ENCODE measurements around the gene CTH.
"Not testable (repeated sequence)": the region's sequence is repeated elsewhere in the genome, so short reads cannot be mapped to it uniquely, and the experiment has no call there.

CTH gene

DNA sequence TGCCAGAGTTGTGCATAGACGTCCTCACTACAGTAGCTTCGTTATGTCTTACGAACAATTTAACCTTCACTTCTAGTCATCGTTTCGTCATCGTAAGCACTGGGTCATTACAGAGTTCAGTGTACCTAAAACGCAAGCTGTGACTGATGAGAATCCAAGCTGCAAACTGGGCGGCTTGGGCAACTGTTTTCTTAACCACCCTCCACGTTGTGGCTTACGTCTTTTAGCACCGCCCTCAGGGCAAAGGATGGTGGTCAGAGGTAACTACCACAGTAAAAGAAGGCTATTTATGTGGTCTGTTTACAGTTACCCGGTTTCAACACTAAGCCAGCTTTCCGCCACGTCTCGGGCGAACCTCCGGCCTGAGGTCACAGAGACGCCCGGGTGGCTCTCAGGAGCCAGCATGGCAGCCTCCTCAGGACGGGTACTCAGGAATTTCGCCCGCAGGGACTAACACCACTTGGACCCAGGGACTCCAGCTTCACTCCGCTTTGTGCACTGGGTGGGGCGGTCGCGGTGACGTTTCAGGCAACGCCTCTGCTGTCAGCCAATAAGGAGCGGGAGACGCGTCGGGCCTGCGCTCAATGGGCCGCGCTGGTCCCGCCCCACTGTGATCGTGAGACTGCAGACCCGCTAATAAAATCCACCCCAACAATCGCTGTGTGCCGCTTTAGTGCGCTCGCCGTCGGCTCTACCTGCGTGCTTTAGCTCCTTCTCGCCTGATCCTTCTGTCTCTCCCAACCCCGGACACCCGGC lies at the start of gene CTH:
Gene CTH, plus strand, starts transcription at position 665 of the 756 bp plus-strand sequence. CDS start 148 bp downstream, outside the sequence.
- peak; percentile 97 for DNase-seq (ENCODE audit: low read depth)

DNA sequence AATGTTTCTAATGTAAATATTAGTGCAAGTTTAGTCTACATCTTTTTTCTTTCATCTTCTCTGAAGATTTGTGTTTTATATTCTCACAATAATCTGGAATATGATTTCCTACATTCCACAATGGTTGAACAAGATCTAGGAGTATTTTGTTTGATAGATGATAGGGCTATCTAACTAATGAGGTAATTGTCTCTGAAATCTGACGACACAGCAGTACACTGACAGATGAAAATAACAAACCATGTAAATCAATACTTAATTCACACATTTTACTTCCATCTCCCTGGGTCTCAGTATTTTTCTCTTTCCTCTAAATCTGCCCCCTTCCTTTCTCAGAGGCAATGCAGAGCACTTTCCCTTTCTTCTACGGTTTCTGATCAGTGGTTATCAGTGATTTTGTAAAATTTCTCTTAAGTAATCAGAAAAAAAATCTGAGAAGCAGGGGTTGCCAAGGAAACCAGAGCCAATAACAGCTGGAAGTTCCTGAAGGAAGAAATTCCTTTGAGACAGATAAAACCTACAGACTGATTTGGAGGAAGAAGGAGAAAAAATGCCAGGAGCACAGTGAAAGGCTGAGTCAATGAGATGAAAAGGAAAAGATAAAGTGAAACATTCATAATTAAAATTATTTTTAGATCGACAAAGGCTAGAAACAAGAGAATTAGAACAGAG lies 49.2 kb upstream of the CTH start:
- peak; percentile 33 for DNase-seq (ENCODE audit: low read depth)

DNA sequence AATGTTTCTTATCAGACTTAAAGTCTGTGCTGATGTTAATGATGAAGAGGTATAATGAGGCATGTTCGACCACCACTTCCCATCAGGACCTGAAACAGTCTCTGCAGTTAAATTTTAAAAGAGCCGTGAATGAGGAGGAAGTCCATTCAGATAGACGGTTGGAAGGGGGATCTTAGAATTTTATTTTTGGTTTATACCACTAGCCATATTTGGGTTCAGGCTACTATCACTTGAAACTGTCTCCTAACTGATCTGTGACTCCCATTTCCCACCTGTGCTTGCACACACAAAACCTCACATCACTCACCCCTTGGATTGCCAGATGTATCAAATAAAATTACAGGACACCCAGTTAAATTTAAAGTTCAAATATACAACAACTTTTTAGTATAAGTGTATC lies 46.6 kb upstream of the CTH start:
- no peak for DNase-seq (ENCODE audit: low read depth)

GRCh38 chr1:70366425-70366952 lies 44.6 kb upstream of the CTH start:
- DNase-seq (ENCODE audit: low read depth) = not testable (repeated sequence)

DNA sequence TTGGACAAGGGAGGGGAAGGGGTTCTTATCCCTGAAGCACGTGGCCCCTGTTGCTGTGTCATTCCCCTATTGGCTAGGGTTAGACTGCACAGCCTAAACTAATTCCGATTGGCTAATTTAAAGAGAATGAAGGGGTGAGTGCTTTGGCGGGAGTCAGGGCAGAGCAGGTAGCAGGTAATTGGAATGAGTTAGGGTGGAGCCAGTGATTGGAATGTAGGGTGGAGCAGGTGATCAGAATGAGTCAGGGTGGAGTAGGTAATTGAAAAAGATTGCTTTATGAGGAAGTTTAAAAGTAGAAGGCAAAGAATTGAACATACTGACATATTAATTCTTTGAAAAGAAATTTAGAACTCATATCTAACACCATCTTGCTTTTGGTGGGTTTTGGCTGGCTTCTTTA lies 44.1 kb upstream of the CTH start:
- DNase-seq (ENCODE audit: low read depth) = not testable (repeated sequence)

- not testable (repeated sequence) for DNase-seq (ENCODE audit: low read depth)
Observed at GRCh38 chr1:70367397-70367796, 43.7 kb upstream of the CTH start.

DNA sequence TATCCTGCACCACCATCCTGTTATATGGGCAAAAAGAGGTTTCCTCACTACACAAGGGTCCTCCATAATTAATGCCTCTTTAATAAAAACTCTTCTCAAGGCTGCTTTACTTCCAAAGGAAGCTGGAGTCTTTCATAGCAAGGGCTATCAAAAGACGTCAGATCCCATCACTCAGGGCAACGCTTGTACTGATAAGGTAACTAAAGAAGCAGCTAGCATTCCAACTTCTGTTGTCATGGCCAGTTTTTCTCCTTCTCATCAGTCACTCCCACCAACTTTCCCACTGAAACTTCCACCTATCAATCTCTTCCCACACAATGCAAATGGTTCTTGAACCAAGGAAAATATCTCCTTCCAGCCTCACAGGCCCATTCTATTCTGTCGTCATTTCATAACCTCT lies 39.5 kb upstream of the CTH start:
- not testable (repeated sequence) for DNase-seq (ENCODE audit: low read depth)

- no peak for DNase-seq (ENCODE audit: low read depth)
Observed at GRCh38 chr1:70372426-70372825, 38.6 kb upstream of the CTH start.

GRCh38 chr1:70373580-70373979 lies 37.5 kb upstream of the CTH start:
- not testable (repeated sequence) for DNase-seq (ENCODE audit: low read depth)

DNA sequence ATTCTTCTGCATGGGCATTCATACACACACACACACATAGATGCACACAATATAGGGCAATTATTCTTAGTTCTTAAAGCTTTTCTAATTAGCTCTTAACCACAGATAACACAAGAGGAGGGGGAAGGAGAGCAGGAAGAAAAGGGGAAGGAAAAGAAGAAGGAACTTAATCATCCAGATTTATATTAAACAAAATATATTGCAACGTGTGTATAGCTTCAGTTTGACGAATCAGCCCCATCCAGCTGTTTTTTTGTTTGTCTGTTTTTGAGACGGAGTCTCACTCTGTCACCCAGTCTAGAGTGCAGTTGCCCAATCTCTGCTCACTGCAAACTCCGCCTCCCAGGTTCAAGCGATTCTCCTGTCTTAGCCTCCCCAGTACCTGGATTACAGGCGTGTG lies 34.9 kb upstream of the CTH start:
- DNase-seq (ENCODE audit: low read depth) = no peak

DNA sequence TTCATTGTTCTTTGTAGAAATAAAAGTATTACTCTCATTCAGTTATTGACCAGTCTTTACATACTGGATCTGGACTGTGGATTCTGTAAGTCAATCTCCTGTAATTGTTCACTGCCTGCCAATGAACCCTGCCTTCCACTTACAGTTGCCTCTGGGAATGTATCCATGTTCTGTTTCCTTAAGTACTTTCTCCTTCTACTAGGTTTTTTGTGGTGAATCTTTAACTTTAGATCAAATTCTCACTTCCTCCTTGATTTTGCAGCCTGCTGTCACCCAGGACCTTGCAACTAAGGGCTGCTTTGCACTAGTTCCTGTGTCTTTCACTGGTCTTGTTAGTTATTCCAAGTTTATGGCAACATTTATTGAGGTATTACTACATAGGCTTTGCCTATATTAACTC lies 28.4 kb upstream of the CTH start:
- no peak for DNase-seq (ENCODE audit: low read depth)

GRCh38 chr1:70383483-70383882 lies 27.6 kb upstream of the CTH start:
- DNase-seq (ENCODE audit: low read depth) = no peak

- DNase-seq (ENCODE audit: low read depth) = no peak
Observed at GRCh38 chr1:70384542-70384941, 26.5 kb upstream of the CTH start.

GRCh38 chr1:70385477-70385876 lies 25.6 kb upstream of the CTH start:
- no peak for DNase-seq (ENCODE audit: low read depth)

GRCh38 chr1:70386121-70386520 lies 24.9 kb upstream of the CTH start:
- DNase-seq (ENCODE audit: low read depth) = peak; percentile 25

GRCh38 chr1:70387507-70387906 lies 23.6 kb upstream of the CTH start:
- DNase-seq (ENCODE audit: low read depth) = no peak

DNA sequence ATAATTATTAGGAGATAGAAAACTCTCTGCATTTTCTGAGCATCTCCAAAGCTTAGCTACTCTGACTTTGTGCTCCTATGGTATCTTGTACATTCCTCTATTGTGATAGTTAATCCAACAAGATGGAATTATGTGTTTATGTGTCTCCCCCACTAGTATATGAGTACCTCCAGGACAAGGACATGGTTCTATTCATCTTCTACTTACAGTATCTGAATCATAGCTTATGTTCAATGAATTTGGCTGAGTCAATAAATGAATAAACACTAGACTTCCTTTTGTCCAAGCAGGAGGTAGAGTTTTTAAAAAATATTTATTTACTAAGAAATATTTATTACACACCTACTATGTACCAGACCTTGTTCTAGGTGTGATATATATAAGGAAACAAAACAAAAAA lies 18.4 kb upstream of the CTH start:
- peak; percentile 29 for DNase-seq (ENCODE audit: low read depth)

DNA sequence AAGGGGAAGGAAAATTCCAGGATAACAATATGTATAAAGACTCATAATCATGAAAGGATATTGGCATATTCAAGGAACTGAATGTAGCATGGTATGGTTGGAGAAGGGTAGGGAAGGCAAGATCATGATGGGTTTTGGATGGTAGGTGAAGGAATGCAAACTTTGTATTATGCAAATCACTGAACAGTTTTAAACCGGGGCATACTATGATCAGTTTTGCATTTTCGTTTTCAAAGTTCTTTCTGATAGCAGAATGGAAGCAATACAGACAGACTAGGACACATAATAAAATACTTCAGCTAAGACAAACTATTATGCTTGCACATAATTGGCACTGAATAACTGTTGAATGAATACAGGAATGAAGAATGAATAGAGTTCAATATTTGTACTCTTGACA lies 14.5 kb upstream of the CTH start:
- DNase-seq (ENCODE audit: low read depth) = no peak

DNA sequence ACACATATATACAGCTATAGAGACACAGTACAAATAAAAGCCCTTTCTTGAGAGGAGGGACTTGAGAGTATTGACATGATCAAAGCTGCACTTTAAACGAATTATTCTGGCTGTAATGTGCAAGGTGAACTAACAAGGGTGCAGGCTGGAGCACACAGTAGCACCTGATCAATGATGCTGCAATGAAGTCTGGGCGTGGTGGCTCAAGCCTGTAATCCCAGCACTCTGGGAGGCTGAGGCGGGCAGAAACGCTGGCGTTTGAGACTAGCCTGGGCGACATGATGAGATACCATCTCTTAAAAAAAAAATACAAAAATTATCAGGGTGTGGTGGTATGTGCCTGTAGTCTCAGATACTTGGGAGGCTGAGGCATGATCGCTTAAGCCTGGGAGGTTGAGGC lies 14.1 kb upstream of the CTH start:
- DNase-seq (ENCODE audit: low read depth) = no peak

GRCh38 chr1:70400335-70400734 lies 10.7 kb upstream of the CTH start:
- DNase-seq (ENCODE audit: low read depth) = no peak

- no peak for DNase-seq (ENCODE audit: low read depth)
Observed at GRCh38 chr1:70401974-70402373, 9.1 kb upstream of the CTH start.

DNA sequence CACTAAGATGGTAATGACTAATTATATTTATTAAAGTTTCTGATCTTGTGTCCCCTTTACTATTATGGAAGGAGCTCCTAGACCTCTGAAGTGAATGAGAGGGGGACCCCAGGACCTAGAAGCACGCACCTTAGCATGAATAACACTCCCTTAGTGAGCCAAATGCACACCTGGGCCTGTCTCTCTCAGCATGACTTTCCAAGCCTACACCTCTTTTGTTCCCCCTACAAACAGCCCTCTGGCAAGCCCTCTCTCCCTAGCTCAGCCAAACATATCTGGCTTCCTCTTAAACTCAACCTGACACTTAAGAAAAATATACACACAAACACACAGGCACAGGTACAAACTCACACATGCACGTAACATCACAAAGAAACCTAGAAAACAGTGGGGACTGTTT lies 7.3 kb upstream of the CTH start:
- no peak for DNase-seq (ENCODE audit: low read depth)

DNA sequence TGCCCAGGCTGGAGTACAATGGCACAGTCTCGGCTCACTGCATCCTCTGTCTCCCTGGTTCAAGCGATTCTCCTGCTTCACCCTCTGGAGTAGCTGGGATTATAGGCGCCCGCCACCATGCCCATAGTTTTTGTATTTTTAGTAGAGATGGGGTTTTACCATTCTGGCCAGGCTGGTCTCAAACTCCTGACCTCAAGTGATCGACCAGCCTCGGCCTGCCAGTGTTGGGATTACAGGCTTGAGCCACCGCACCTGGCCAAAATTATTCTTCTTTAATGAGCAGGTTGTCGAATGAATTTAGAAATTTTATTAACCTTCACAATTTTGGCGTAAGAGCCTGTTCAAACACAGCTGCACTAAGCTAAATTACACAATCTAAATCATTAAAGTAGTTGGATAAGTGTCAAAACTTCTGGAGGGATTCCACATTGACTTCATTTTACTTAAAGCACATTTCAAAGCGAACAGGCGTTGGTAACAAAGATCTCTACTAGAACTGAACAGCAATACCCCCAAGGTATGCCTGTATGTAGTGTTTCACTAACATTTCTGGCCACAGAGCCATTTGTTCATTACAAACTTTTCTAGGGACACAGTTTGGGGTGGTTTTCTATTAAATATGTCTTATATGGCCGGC lies 5.2 kb upstream of the CTH start:
- DNase-seq (ENCODE audit: low read depth) = no peak
